K562 (cell line): ENCODE results near the gene UBA52. TPM values are rescaled to one million over a fixed set of nuclear protein-coding genes. Genes with fewer than 3 reads are reported as not detected.
A peak's percentile ranks its signal among the peaks of the same experiment; 100 is the strongest.

Experiments
- CTBP1 ChIP-seq: fragments of 450-650 bp; IDR thresholded peaks from 2 replicates; pipeline ENCODE4 v1.6.1; 2016; ENCODE audit warnings: borderline replicate concordance
- FOXP1 ChIP-seq: sonication (generic); formaldehyde crosslinking; IDR thresholded peaks from 2 replicates; pipeline ENCODE4 v1.8.0; 2022; ENCODE audit warnings: mild to moderate bottlenecking, missing genetic modification reagents
- HNRNPH1 ChIP-seq: fragments of 200-400 bp; formaldehyde crosslinking; optimal IDR thresholded peaks from 2 replicates; pipeline ENCODE3; 2017; ENCODE audit warnings: low read depth, mild to moderate bottlenecking, low read length, moderate library complexity
- PHF8 ChIP-seq: fragments of 200-600 bp; sonication (generic); IDR thresholded peaks from 2 replicates; pipeline ENCODE4 v1.6.1; 2012; ENCODE audit warnings: mixed run types, mild to moderate bottlenecking, inconsistent platforms, low read length, moderate library complexity, borderline replicate concordance
- RBM22 ChIP-seq: fragments of 200-400 bp; formaldehyde crosslinking; IDR thresholded peaks from 2 replicates; pipeline ENCODE4 v1.6.1; 2018; ENCODE audit warnings: low read length, low read depth; ENCODE audit not compliant: poor library complexity, severe bottlenecking
- RUNX1 ChIP-seq: sonication (generic); IDR thresholded peaks from 2 replicates; pipeline ENCODE4 v1.6.1; 2016; ENCODE audit warnings: antibody characterized with exemption, low read depth
- STAT5A ChIP-seq: IDR thresholded peaks from 2 replicates; pipeline ENCODE4 v1.6.1; 2012; ENCODE audit warnings: low read length, inconsistent platforms, borderline replicate concordance
- TAF7 ChIP-seq: fragments of 450-650 bp; IDR thresholded peaks from 2 replicates; pipeline ENCODE4 v1.6.1; 2016; ENCODE audit warnings: missing genetic modification characterization, missing compliant biosample characterization
- ZBTB8A ChIP-seq: fragments of 450-650 bp; IDR thresholded peaks from 2 replicates; pipeline ENCODE4 v1.6.1; 2018; ENCODE audit warnings: mild to moderate bottlenecking, moderate library complexity; ENCODE audit not compliant: partially characterized antibody
- ZNF263 ChIP-seq: sonication (generic); formaldehyde crosslinking; IDR thresholded peaks from 2 replicates; pipeline ENCODE4 v1.8.0; 2022; ENCODE audit warnings: mild to moderate bottlenecking, missing genetic modification reagents, borderline replicate concordance
- ZNF431 ChIP-seq: sonication (generic); formaldehyde crosslinking; IDR thresholded peaks from 2 replicates; pipeline ENCODE4 v1.8.0; 2022; ENCODE audit warnings: mild to moderate bottlenecking, missing genetic modification reagents
- polyA plus RNA-seq, 8 experiments: library from polyadenylated mRNA; depleted of rRNA in 4 of 8; stranded (reverse) in 5 of 8; unstranded in 3 of 8; fragments of >200 nt; fragmentation: Nextera tagmentation in 2 of 8; fragmentation: Illumina TruSeq in 1 of 8; extraction: Ambion mirVana in 2 of 8; extraction: Trizol in 1 of 8; gene quantifications; 2 replicates each; pipeline versions ENCODE4 v1.2.1 to v1.2.3, GENCODE V29; 2011 to 2014; ENCODE audit warnings: inconsistent platforms in 1 of 8, missing spikeins in 1 of 8
- total RNA-seq, 7 experiments: library from RNA; depleted of rRNA in 6 of 7; stranded (reverse); fragments of >200 nt in 6 of 7; fragmentation: Illumina TruSeq in 2 of 7; extraction: Trizol in 2 of 7; gene quantifications; 2 replicates each; pipeline versions ENCODE4 v1.2.1 to v1.2.3, GENCODE V29; 2011 to 2021; ENCODE audit warnings: low replicate concordance in 1 of 7
- TF ChIP-seq, protein P1 (sequence below), 2 experiments: fragments of 450-650 bp; formaldehyde crosslinking in 1 of 2; IDR thresholded peaks; 2 replicates each; pipeline versions ENCODE4 v1.4.0 to v1.6.1; 2014 to 2020; ENCODE audit warnings: mild to moderate bottlenecking in 2 of 2, borderline replicate concordance in 1 of 2, low read depth in 1 of 2
- TF ChIP-seq, protein P2 (sequence below): fragments of 450-650 bp; IDR thresholded peaks from 2 replicates; pipeline ENCODE4 v1.6.1; 2017; ENCODE audit warnings: antibody characterized with exemption, mild to moderate bottlenecking

Gene UBA52
- total and polyA plus RNA-seq, 9 of the 15 experiments (the other 6 are each of a cell fraction or from before 2014, with no cell fraction given) = 1,110 to 2,751 (median 1,733) TPM

DNA sequence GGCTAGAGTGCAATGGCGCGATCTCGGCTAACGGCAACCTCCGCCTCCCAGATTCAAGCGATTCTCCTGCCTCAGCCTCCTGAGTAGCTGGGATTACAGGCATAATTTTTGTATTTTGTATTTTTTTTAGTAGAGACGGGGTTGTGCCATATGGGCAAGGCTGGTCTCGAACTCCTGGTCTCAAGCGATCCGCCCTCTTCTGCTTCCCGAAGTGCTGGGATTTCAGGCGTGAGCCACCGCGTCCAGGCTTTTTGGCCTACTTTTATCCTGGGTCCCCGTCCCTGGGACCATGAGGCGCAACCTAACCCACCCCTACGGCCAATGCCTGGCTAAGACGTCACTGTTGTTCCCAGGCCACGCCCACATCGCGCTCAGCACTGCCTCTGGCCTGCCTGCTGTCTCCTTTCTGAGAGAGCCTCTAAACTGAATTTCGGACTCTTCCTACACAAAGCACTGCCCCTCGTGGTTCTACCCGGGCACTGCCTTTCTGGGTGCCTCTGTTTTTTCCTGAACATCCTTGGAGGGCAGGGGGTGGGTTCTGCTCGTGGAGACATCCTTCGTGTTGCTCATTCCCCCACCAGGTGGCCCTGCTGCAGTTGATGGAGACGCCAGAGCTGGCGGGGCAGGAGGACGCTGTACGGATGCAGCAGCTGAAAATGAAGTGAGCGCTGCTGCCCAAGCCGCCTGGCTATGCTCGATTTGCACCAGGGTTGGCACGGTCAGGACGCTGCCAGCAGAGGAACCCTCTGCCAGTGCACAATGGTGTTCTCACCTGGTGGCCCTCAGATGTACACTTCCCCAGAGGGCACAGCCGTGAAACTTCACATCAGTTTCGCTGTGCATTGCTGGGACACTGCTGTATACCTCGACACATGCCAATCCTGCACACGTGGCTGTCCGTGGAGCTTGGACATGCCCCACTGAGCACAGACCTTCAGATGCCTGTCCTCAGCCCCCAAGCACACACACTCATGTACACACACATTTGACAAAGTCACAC, 18.9 kb downstream of the UBA52 start (continued):
- TF ChIP-seq, protein P1, sequence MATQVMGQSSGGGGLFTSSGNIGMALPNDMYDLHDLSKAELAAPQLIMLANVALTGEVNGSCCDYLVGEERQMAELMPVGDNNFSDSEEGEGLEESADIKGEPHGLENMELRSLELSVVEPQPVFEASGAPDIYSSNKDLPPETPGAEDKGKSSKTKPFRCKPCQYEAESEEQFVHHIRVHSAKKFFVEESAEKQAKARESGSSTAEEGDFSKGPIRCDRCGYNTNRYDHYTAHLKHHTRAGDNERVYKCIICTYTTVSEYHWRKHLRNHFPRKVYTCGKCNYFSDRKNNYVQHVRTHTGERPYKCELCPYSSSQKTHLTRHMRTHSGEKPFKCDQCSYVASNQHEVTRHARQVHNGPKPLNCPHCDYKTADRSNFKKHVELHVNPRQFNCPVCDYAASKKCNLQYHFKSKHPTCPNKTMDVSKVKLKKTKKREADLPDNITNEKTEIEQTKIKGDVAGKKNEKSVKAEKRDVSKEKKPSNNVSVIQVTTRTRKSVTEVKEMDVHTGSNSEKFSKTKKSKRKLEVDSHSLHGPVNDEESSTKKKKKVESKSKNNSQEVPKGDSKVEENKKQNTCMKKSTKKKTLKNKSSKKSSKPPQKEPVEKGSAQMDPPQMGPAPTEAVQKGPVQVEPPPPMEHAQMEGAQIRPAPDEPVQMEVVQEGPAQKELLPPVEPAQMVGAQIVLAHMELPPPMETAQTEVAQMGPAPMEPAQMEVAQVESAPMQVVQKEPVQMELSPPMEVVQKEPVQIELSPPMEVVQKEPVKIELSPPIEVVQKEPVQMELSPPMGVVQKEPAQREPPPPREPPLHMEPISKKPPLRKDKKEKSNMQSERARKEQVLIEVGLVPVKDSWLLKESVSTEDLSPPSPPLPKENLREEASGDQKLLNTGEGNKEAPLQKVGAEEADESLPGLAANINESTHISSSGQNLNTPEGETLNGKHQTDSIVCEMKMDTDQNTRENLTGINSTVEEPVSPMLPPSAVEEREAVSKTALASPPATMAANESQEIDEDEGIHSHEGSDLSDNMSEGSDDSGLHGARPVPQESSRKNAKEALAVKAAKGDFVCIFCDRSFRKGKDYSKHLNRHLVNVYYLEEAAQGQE (IDR thresholded peaks at IDR 0.05; ENCODE audit: borderline replicate concordance) = peak; percentile 45; the same call in 1 of the 2 replicates
- TF ChIP-seq, protein P1 (CRISPR knock-in tag; IDR thresholded peaks at IDR 0.05; ENCODE audit: low read depth) = no peak
- no peak for TF ChIP-seq ZNF431
- TF ChIP-seq RBM22 = no peak
- peak; percentile 92 for TF ChIP-seq CTBP1
- 0 out of 2 replicates have a peak, but pooled peaks have one; percentile 13 for TF ChIP-seq ZNF263 (CRISPR knock-in tag)
- no peak for TF ChIP-seq TAF7 (tag)
- no peak for TF ChIP-seq HNRNPH1
- TF ChIP-seq STAT5A = no peak
- 0 out of 2 replicates have a peak, but pooled peaks have one; percentile 15 for TF ChIP-seq RUNX1
- TF ChIP-seq, protein P2, sequence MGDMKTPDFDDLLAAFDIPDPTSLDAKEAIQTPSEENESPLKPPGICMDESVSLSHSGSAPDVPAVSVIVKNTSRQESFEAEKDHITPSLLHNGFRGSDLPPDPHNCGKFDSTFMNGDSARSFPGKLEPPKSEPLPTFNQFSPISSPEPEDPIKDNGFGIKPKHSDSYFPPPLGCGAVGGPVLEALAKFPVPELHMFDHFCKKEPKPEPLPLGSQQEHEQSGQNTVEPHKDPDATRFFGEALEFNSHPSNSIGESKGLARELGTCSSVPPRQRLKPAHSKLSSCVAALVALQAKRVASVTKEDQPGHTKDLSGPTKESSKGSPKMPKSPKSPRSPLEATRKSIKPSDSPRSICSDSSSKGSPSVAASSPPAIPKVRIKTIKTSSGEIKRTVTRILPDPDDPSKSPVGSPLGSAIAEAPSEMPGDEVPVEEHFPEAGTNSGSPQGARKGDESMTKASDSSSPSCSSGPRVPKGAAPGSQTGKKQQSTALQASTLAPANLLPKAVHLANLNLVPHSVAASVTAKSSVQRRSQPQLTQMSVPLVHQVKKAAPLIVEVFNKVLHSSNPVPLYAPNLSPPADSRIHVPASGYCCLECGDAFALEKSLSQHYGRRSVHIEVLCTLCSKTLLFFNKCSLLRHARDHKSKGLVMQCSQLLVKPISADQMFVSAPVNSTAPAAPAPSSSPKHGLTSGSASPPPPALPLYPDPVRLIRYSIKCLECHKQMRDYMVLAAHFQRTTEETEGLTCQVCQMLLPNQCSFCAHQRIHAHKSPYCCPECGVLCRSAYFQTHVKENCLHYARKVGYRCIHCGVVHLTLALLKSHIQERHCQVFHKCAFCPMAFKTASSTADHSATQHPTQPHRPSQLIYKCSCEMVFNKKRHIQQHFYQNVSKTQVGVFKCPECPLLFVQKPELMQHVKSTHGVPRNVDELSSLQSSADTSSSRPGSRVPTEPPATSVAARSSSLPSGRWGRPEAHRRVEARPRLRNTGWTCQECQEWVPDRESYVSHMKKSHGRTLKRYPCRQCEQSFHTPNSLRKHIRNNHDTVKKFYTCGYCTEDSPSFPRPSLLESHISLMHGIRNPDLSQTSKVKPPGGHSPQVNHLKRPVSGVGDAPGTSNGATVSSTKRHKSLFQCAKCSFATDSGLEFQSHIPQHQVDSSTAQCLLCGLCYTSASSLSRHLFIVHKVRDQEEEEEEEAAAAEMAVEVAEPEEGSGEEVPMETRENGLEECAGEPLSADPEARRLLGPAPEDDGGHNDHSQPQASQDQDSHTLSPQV = peak; percentile 33; the same call in 1 of the 2 replicates
- TF ChIP-seq ZBTB8A = no peak
- peak; percentile 33; the same call in 1 of the 2 replicates for TF ChIP-seq PHF8
- TF ChIP-seq FOXP1 = 0 out of 2 replicates have a peak, but pooled peaks have one; percentile 64
